ENCODE data around the gene ZNF211.

ZNF211 gene

DNA sequence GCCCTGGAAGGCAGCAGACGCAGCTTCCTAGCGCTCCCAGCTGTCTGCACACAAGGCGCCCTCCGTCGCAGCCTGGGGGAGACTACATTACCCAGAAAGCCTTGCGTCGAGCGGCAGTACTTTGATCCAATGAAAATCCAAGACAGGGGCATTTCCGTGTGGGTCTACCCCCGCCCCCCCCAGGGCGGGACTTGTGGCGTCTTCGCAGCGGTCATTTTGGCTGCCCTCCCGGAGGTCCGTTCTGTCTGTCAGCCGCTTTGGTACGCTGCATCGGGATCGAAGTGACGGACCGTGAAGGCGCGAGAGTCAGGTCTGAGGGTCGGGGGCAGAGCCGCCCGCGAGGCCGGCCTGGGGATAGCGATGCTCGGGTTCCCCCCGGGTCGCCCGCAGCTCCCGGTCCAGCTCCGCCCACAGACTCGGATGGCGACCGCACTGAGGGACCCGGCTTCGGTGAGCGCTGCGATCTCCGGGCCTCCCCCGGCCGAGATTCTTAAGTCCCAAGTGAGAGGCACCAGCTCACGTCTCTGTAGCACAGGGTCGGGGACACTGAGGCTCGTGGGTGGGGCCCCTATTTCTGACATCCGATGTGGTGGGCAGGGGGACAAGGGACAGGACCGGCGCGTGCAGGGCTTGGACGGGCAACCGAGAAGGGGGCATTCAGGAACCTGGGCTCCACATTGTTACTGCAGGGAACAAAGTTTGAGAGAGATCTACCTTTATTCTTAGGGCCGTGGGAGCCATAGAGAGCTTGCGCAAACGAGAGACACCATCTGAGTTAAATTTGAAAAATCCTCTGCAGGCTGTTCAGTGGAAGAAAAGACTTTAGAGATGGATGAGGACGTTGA is at the start of gene ZNF211:
ZNF211 (plus strand) TSS at position 182 of the 845 bp plus-strand sequence; CDS start at position 361, 179 bp downstream.
- peak; percentile 95 to 99 for DNase-seq

DNA sequence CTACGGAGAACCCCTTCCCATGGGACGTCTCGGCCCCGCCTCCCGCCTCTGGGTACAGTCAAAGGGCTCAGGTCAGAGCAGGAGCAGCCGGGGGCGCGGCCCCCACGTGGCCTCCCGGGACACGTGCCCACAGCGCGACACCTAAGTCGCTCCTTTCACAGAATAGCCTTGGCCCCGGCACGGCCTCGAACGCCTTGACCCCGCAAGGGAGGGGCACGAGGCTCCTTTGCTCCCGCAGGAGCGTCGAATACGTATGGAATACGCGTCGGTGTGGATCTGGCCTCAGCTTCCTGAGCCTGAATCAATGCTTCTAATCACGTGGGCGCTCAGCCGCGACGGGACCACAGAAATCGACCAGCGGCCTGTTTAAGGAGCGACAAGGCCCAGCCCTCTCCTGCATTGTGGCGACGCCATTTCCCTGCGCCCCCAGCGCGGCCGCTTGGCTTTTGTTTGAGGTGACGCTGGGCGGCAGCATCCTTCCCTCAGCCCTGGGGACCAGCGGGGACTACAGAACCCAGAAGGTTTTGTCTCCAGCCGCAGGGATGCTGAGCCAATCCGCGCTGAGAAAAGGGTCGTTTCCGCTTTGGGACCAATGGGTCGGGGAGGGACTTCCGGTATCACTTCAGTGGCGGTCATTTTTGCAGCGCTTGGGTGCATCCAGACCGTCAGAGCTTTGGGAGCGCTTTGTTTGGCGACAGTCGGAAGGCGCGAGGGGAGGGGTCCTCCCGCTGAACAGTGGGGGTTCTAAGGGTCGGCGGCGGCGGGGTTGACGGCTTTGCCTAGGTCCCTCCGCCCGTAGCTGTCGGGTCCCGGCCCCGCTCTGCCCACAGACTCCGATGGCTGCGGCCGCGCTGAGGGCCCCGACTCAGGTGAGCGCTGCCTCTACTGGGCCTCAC is 49.2 kb upstream of the ZNF211 start, which contains the start of gene ZIK1:
ZIK1 (plus strand) TSS at position 625 of the 896 bp plus-strand sequence; CDS start at position 837, 212 bp downstream.
- DNase-seq, result peak; percentile 97 to 99

DNA sequence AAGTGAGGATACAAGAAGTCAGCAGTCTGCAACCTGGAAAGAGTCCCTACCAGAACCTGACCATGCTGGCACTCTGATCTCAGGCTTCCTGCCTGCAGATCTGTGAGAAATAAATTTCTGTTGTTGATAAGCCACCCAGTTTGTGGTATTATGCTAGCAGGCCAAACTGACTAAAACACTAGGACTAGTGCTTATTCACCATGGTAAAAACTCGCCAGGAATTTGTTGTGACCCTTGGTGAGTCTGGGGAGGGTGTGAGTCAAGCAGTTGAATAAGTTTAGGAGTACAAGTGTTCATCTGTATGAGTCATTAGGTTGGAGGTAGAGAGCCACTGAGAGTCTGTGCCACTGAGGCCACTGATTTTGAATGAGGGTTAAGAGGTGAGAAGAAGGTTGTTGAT is 45.4 kb upstream of the ZNF211 start:
- no peak for DNase-seq

DNA sequence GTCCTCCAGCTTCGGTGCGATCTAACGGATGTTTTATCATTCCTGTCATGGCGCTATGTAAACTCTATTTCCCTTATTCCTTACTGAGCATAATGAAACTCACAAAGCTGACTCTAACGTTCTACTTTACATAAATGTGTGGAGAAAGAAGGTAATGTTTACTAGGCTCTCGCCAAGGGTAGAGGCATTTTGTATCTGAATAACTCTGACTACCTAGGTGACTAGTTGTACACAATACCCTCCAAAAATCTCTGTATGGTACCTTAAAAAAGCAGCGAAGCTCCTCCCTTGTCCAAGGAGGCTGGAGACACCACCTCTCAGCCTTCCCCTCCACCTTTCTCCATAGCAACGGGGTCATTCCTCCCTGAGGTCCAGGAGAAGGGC is 33.6 kb upstream of the ZNF211 start:
- no peak for DNase-seq

DNA sequence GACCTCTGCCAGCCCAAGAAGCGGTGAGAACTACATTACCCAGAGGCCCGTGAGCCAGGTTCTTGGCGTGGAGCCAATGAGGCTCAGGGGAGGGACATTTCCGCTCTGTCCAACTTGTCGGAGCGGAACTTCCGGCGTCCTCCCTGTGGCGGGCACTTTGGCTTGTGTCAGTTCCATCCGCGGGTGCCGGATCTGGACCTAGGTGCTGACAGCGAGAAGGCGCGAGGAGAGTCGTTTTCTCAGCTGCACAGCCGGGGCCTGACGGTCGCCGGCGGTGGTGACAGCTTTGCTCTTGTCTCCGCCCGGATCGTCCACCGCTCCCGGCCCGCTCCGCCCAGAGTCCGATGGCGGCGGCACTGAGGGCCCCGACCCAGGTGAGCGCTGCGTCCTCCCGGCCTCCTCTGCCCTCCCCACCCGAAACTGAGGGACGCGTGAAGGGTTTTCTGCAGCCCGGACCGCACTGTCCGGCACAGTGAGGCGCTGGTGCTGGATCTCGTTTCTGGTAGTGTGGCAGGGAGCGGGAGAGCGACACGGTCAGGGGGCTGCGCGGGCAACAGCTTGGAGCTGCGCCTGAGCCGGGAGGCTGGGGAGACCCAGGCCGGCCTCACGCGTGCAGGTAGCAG is 33.1 kb upstream of the ZNF211 start, which contains the start of gene ZNF530:
ZNF530 (plus strand) TSS at position 125 of the 623 bp plus-strand sequence. CDS start 4,461 bp downstream, outside the sequence.
- peak; percentile 95 to 97 for DNase-seq

DNA sequence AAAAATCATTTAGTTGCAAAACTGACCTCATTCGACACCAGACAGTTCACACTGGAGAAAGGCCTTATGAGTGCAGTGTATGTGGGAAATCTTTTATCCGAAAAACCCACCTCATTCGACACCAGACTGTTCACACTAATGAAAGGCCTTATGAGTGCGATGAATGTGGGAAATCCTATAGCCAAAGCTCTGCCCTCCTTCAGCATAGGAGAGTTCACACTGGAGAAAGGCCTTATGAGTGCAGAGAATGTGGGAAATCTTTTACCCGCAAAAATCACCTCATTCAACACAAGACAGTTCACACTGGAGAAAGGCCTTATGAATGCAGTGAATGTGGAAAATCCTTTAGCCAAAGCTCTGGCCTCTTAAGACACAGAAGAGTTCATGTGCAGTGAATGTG is 26.0 kb upstream of the ZNF211 start:
- DNase-seq, result no peak

DNA sequence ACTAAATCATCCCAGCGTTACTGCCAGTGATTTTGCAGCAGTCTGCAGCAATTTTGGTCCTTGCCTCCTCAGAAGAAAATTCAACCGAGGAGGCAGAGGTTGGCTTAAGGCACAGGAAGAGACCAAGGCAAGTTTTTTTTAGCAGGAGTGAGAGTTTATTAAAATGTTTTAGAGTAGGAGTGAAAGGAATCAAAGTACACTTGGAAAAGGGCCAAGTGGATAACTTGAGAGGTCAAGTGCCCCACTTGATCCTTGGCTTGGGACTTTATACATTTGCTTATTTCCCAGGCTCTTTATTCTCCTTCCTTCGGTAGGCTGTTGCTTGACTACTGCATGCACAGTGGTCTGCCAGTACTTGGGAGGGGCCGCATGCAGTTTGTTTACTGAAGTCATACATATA is 21.9 kb upstream of the ZNF211 start:
- DNase-seq, result no peak

DNA sequence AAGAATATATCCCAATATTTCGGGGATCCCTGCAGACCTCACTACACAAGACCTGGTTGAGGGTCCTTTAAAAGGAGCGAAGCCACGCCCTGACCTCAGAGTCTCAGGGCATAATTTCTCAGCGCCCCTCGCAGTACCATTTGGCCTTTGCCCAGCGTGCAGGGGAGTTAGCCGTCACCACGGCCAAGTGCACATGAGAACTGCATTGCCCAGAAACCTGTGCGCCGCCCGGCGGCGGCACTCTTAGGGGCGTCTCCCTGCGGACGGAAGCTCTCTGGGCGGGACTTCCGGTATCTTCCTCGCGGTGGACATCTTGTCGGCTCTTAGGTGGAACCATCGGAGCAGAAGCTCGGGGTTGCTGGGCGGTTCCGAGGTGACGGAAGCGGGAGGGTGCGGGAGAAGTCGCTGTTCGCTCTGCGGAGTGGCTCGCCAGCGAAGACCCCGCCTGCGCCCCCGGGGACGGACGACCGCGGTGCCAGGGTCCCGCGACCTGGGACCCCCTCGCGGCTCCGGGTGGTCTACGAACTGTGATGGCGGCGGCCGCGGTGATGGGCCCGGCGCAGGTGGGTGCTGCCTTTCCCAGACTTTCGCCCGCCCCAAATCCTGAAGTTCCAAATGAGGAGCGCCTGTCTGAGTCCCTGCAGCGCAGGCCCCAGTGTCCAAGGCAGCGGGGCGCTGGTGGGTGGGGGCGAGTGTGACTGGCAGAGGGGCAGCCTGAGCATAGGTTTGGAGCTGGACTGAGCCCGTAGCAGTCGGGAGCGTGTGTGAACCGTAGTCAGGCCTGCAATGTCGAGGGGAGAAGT is 18.8 kb upstream of the ZNF211 start, which contains the start of gene ZNF134:
ZNF134 (plus strand) TSS at position 302 of the 803 bp plus-strand sequence. CDS start 5,227 bp downstream, outside the sequence.
- DNase-seq, result peak; percentile 89 to 94

DNA sequence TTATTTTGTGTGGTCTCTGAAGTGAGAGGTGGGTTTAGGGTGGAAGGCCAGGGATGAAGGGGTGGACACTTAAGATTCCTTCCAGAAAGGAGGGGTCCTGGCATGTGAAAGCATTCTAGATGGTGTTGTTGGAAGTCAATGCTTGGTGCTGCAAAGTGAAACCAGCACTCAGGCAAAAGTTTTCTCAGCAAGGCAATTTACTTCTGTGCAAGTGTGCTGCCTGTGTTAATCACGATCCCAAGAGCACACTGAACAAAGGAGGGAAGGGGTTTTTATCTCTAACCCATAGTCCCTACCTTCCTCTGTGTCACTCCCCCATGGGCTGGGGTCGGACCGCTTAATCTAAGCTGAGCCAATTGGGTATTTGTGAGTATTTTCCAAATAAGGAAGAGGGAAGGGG is 17.6 kb upstream of the ZNF211 start:
- no peak for DNase-seq

DNA sequence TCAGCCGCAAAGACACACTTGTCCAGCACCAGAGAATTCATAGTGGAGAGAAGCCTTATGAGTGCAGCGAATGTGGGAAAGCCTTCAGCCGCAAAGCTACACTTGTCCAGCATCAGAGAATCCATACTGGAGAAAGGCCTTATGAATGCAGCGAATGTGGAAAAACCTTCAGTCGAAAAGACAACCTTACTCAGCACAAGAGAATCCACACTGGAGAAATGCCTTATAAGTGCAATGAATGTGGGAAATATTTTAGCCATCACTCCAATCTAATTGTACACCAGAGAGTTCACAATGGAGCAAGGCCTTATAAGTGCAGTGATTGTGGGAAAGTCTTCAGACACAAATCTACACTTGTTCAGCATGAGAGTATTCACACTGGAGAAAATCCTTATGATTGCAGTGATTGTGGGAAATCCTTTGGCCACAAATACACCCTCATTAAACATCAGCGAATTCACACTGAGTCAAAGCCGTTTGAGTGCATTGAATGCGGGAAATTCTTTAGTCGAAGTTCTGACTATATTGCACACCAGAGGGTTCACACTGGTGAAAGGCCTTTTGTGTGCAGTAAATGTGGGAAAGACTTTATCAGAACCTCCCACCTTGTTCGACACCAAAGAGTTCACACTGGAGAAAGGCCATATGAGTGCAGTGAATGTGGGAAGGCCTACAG is 12.2 kb upstream of the ZNF211 start:
- DNase-seq, result no peak

DNA sequence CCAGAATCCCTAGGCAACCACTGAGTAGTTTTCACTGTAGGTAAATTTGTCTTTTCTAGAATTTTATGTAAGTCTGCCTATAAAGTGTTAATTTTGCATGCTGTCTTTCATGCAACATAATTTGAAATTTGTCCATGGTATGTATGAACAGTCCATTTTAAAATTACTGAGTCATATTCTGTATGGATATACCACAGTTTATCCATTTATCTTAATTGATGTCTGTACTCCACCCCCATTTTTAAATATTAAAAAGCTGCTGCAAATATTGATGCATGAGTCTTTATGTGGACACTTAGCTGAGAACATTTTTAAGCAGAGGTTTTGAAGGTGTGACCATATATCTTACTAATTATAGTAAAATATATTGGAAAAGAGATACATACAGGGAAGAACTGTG is 9.9 kb upstream of the ZNF211 start:
- no peak for DNase-seq

DNA sequence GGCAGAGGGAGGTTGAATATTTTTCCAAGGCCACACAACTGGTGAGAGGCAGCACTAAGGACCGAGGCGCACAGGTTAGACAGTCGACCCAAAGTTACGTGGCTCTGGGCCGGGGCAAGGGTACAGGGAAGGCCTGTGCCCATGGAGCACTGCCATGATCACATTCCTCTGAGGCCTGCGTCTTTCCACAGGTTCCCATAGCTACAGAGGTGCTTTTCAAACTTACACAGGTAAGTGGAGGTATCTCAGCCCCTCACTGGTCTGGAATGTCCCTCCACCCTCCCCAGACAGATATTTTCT is 814 bp downstream of the ZNF211 start:
- DNase-seq, result no peak

DNA sequence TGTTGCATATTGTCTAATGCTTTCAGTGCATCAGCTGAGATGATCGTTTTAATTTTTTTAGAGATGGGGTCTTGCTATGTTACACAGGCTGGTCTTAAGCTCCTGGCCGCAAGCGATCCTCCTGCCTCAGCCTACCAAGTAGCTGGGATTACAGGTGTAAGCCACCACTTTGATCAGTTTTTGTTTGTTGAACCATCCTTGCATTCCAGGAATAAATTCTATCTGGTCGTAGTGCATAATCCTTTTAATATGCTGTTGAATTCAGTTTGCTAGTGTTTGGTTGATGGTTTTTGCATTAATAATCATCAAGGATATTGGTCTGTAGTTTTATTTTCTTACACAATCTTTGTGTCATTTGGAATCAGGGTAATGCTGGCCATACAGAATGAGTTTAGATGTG is 4.4 kb downstream of the ZNF211 start:
- DNase-seq, result no peak

DNA sequence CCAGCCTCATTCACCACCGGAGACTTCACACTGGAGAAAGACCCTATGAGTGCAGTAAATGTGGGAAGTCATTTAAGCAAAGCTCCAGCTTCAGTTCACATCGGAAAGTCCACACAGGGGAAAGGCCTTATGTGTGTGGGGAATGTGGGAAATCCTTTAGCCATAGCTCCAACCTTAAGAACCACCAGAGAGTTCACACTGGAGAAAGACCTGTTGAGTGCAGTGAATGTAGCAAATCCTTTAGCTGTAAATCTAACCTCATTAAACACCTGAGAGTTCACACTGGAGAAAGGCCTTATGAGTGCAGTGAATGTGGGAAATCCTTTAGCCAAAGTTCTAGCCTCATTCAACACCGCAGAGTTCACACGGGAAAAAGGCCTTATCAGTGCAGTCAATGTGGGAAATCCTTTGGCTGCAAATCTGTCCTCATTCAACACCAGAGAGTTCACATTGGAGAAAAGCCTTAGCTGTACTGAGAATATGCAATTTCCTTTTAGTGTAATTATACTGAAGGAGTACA is 8.8 kb downstream of the ZNF211 start:
- no peak for DNase-seq

DNA sequence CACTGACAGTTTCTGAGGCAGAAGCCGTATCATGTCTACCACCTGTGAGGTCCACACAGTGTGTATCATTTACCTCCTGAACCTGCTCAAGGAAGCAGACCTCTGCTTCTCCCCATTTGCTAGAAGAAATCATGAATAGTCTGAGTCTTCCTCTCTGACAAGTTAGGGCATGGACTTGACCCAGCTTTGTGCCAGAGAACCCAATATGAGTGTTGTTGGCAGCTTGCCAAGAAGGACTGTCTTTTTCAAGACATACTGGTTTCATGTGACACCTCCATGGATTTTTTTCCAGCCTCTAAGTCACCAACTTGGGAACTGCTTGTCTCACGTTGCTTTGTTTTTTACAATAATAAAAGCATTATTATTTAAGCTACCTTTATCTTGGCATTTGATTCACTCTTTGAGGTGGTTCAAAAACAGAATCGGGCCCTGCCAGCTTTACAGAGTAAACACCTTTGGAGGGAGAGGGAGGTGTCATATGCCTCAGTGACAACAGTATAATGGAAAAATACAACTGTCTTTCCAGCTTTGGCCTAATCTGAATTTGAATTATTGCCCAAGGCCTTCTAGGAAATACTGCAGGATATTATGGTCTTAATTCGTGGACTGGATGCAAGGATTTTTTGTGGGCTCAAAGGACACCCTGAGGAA is 9.6 kb downstream of the ZNF211 start:
- no peak for DNase-seq

DNA sequence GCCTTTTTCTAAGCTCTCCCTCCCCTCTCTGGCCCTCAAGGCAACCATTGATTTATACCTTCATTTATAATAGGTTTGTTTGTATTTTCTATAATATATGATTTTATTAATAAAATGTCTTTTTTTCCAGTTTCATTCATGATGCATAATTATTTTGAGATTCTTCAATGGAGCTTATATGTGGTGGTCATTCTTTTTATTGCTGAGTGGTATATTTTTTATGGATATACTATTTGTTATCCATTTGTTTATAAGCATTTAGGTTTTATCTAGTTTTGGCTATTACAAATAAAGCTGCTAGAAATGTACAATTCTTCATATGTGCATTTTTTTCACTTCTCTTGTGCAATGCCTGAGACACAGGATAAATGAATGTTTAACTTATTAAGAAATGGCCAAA is 10.8 kb downstream of the ZNF211 start:
- DNase-seq, result no peak

DNA sequence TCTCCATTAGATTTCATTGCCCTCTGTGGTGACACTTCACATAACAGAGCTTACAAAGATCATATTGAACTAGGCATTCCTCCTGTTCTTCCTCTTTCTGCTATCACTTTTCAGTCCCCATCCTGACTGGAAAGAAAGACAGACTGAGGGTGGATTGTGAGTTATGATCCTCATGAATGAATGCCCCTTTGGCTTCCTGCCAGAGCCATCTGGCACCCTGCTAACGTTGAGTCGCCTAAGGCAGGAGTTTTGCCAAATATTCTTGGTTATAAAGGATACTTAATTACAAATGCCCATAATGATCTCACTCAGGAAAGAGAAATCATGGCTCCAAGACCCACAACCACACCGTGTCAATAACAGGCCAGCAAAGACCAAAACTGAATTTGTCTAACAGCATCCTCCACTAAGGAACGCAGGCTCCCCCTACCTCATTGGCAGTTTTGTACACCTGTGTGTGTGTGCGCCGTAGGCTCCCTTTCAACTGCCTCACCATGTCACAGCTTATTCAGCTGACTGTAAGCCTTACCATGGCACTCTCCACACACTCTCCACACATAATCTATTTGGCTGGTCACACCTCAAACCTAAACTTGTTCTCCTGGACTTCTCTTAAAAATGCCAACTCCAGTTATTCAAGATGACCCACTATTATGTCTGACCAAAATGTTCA is 15.5 kb downstream of the ZNF211 start:
- DNase-seq, result peak; percentile 87 to 97

DNA sequence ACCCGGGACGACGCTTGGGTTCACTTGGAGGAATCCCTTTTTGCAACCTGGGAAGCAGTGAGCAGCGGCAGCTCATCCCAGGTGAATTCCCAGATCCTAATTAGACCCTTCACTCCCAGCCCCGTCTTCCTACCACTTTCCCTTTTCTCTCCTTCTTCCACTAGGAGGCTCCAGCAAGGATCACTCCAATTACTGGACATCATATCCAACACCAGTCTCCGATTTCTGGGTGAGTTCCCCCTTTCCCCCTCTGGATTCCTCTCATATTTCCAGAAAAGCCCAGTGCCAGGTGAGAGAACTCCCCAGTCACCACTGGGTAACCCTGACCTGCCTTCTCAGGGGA is 18.7 kb downstream of the ZNF211 start:
- DNase-seq, result no peak

DNA sequence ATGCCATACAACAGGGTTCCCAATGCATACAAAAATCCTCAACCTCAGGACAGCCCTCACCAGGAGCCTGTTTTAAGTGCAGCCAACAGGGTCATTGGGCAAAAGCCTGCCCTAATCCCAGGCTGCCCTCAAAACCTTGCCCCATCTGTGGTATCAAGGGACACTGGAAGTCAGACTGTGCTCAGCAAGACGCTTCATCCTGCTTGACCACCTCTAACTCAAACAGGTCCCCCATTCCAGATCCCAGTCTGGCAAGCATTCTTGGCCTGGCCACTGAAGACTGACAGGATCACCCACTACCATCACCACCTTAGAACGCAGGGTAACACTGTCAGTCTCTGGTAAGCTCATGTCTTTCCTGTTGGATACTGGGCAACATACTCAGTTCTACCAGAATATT is 20.7 kb downstream of the ZNF211 start:
- DNase-seq, result no peak

DNA sequence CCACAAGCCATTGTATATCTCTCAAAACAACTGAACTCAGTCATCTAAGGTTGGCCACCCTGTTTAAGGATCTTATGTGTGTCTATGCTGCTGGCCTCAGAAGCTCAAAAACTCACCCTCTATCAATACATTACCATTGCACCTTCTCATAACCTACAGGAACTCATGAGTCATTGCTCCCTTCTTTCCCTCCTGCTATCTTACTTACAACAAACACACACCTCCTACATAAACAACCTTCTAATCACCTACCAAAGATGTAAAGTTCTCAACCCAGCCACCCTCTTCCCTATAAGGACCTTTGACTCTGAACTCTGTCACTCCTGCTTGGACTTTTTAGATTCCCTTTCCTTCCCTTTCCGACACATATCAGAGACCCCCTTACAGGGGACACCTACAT is 22.5 kb downstream of the ZNF211 start:
- DNase-seq, result no peak

Measured in NCI-H524 (cell line).